WTC11 (cell line): Measurements from ENCODE around the gene PLD2.
"Not testable (repeated sequence)": the region's sequence is repeated elsewhere in the genome, so short reads cannot be mapped to it uniquely, and the experiment has no call there.

ENCODE experiments used
- CTCF ChIP-seq: fragments of 200-600 bp; IDR thresholded peaks from 2 replicates; pipeline ENCODE4 v1.8.0; 2022; ENCODE audit warnings: antibody characterized with exemption
- E2F5 ChIP-seq: sonication (generic); formaldehyde crosslinking; IDR thresholded peaks from 2 replicates; pipeline ENCODE4 v1.8.1; 2022; ENCODE audit warnings: mild to moderate bottlenecking, moderate library complexity, missing genetic modification reagents
- FOXP1 ChIP-seq: sonication (generic); formaldehyde crosslinking; IDR thresholded peaks from 2 replicates; pipeline ENCODE4 v1.8.0; 2022; ENCODE audit warnings: missing genetic modification reagents, mild to moderate bottlenecking, moderate library complexity, borderline replicate concordance
- SP1 ChIP-seq: sonication (generic); formaldehyde crosslinking; conservative IDR thresholded peaks from 2 replicates; pipeline ENCODE4 v1.8.1; 2022; ENCODE audit warnings: missing genetic modification reagents
- ZBTB43 ChIP-seq: sonication (generic); formaldehyde crosslinking; IDR thresholded peaks from 2 replicates; pipeline ENCODE4 v1.8.1; 2023; ENCODE audit warnings: mild to moderate bottlenecking, missing genetic modification reagents
- ZMAT4 ChIP-seq: fragments of 250-450 bp; sonication (Bioruptor Pico); IDR thresholded peaks from 2 replicates; pipeline ENCODE4 v1.9.0; 2021; ENCODE audit warnings: mild to moderate bottlenecking
- ZNF532 ChIP-seq: fragments of 250-450 bp; sonication (Bioruptor Pico); IDR thresholded peaks from 2 replicates; pipeline ENCODE4 v1.9.0; 2021; ENCODE audit warnings: mild to moderate bottlenecking, borderline replicate concordance

GRCh38 chr17:4869058-4869998 is 62.4 kb downstream of the PLD2 start:
- not testable (repeated sequence) for TF ChIP-seq CTCF; E2F5 (CRISPR knock-in tag); FOXP1 (CRISPR knock-in tag); ZBTB43 (CRISPR knock-in tag); ZMAT4 (CRISPR knock-in tag); SP1 (CRISPR knock-in tag); ZNF532 (CRISPR knock-in tag)
